ENCODE data around the gene TNFSF11.
"Not testable (repeated sequence)": the region's sequence is repeated elsewhere in the genome, so short reads cannot be mapped to it uniquely, and the experiment has no call there.

Gene TNFSF11

DNA sequence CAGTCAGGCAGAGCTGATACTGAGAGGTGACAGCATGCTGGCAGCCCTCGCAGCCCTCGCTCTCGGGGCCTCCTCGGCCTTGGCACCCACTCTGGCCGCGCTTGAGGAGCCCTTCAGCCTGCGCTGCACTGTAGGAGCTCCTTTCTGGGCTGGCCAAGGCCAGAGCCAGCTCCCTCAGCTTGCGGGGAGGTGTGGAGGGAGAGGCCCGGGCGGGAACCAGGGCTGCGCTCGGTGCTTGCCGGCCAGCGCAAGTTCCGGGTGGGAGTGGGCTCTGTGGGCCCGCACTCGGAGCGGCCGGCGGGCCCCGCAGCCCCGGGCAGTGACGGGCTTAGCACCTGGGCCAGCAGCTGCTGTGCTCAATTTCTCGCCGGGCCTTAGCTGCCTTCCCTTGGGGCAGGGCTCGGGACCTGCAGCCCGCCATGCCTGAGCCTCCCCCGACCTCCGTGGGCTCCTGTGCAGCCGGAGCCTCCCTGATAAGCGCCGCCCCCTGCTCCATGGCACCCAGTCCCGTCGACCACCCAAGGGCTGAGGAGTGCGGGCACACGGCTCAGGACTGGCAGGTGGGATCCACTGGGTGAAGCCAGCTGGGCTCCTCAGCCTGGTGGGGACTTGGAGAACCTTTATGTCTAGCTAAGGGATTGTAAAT, 14.3 kb upstream of the TNFSF11 start:
- not testable (repeated sequence) for H3K27ac ChIP-seq (ENCODE audit: low read depth, low read length); H3K27me3 ChIP-seq (ENCODE audit: control insufficient read depth in 1 of 2, insufficient read depth in 2 of 2, low read length in 2 of 2); H3K36me3 ChIP-seq (ENCODE audit: control insufficient read depth in 1 of 2, insufficient read depth in 2 of 2, low read length in 2 of 2); H3K4me1 ChIP-seq (ENCODE audit: control insufficient read depth in 1 of 2, insufficient read depth in 2 of 2, low read length in 2 of 2); H3K9me3 ChIP-seq (ENCODE audit: control insufficient read depth in 1 of 2, low read length in 2 of 2); H3K9ac ChIP-seq (ENCODE audit: low read depth in 1 of 2, low read length in 2 of 2); H3K4me3 ChIP-seq (ENCODE audit: low read depth in 1 of 2, low read length in 2 of 2)

GRCh38 chr13:42560320-42560719, 13.6 kb upstream of the TNFSF11 start:
- H3K4me3 ChIP-seq (ENCODE audit: low read depth in 1 of 2, low read length in 2 of 2); H3K9ac ChIP-seq (ENCODE audit: low read depth in 1 of 2, low read length in 2 of 2); H3K27ac ChIP-seq (ENCODE audit: low read depth, low read length); H3K27me3 ChIP-seq (ENCODE audit: control insufficient read depth in 1 of 2, insufficient read depth in 2 of 2, low read length in 2 of 2); H3K4me1 ChIP-seq (ENCODE audit: control insufficient read depth in 1 of 2, insufficient read depth in 2 of 2, low read length in 2 of 2); H3K9me3 ChIP-seq (ENCODE audit: control insufficient read depth in 1 of 2, low read length in 2 of 2); H3K36me3 ChIP-seq (ENCODE audit: control insufficient read depth in 1 of 2, insufficient read depth in 2 of 2, low read length in 2 of 2): not testable (repeated sequence)

- no peak overlapping the region for H3K27ac ChIP-seq (ENCODE audit: low read depth, low read length)
- no peak overlapping the region for H3K9ac ChIP-seq (ENCODE audit: low read depth in 1 of 2, low read length in 2 of 2)
- no peaks in the 10 kb centered on the region for H3K4me1 ChIP-seq (ENCODE audit: control insufficient read depth in 1 of 2, insufficient read depth in 2 of 2, low read length in 2 of 2)
- no peaks in the 10 kb centered on the region for H3K9me3 ChIP-seq (ENCODE audit: control insufficient read depth in 1 of 2, low read length in 2 of 2)
- no peak overlapping the region for H3K4me3 ChIP-seq (ENCODE audit: low read depth in 1 of 2, low read length in 2 of 2)
- no peaks in the 10 kb centered on the region for H3K36me3 ChIP-seq (ENCODE audit: control insufficient read depth in 1 of 2, insufficient read depth in 2 of 2, low read length in 2 of 2)
- H3K27me3 ChIP-seq (ENCODE audit: control insufficient read depth in 1 of 2, insufficient read depth in 2 of 2, low read length in 2 of 2) = no peaks in the 10 kb centered on the region
Measured at GRCh38 chr13:42561752-42562467, 12.0 kb upstream of the TNFSF11 start.

GRCh38 chr13:42567906-42568305, 6.0 kb upstream of the TNFSF11 start:
- no peaks in the 10 kb centered on the region for H3K4me1 ChIP-seq (ENCODE audit: control insufficient read depth in 1 of 2, insufficient read depth in 2 of 2, low read length in 2 of 2)
- H3K9me3 ChIP-seq (ENCODE audit: control insufficient read depth in 1 of 2, low read length in 2 of 2) = no peaks in the 10 kb centered on the region
- H3K36me3 ChIP-seq (ENCODE audit: control insufficient read depth in 1 of 2, insufficient read depth in 2 of 2, low read length in 2 of 2) = no peaks in the 10 kb centered on the region
- peaks cover 0 to 4% of the 10 kb centered on the region in 2 donors for H3K27me3 ChIP-seq (ENCODE audit: control insufficient read depth in 1 of 2, insufficient read depth in 2 of 2, low read length in 2 of 2)
- no peak overlapping the region for H3K4me3 ChIP-seq (ENCODE audit: low read depth in 1 of 2, low read length in 2 of 2)
- H3K9ac ChIP-seq (ENCODE audit: low read depth in 1 of 2, low read length in 2 of 2) = no peak overlapping the region
- no peak overlapping the region for H3K27ac ChIP-seq (ENCODE audit: low read depth, low read length)

DNA sequence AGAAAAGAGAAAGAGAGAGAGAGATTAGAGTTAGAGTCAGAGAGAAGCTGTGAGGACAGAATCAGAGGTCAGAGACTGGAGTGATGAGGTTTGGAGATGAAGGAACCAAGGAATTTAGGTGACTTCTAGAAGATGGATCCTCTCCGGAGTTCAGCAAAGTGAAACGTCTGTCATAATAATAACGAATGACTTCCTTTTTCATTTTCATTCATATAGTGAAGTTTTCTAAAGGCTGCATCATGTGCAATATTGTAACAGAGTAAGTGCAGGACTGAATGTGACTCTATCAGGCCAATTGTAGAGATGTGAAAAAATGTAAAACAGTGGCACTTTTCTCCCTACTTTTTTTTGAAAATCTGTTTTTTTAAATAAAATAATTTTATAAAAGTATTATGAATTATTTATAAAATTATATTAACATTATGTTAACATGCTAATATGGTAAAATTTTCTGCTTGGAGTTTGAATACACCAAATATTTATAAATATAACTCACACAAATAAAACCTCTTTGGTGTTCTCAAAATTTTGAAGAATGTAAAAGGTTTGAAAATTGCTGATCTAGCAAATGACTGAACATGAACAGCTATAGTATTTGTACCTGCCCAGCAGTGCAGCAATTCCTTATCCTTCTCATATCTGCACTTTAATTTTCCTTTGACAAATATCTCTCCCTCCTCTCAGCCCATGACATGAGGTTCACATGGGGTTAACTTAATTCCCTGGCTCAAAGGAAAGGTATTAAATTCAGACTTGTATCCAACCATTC, 4.2 kb upstream of the TNFSF11 start:
- Histone ChIP-seq H3K4me1 (ENCODE audit: control insufficient read depth in 1 of 2, insufficient read depth in 2 of 2, low read length in 2 of 2) (peaks cover 0 to 2% of the 10 kb centered on the region in 2 donors), H3K4me3 (ENCODE audit: low read depth in 1 of 2, low read length in 2 of 2) (no peak overlapping the region), H3K36me3 (ENCODE audit: control insufficient read depth in 1 of 2, insufficient read depth in 2 of 2, low read length in 2 of 2) (no peaks in the 10 kb centered on the region), H3K27me3 (ENCODE audit: control insufficient read depth in 1 of 2, insufficient read depth in 2 of 2, low read length in 2 of 2) (peaks cover 11 to 19% of the 10 kb centered on the region in 2 donors), H3K9ac (ENCODE audit: low read depth in 1 of 2, low read length in 2 of 2) (no peak overlapping the region), H3K27ac (ENCODE audit: low read depth, low read length) (no peak overlapping the region), H3K9me3 (ENCODE audit: control insufficient read depth in 1 of 2, low read length in 2 of 2) (no peaks in the 10 kb centered on the region)

- Histone ChIP-seq H3K4me3 (ENCODE audit: low read depth in 1 of 2, low read length in 2 of 2) (no peak overlapping the region), H3K27me3 (ENCODE audit: control insufficient read depth in 1 of 2, insufficient read depth in 2 of 2, low read length in 2 of 2) (peaks cover 18 to 39% of the 10 kb centered on the region in 2 donors), H3K9ac (ENCODE audit: low read depth in 1 of 2, low read length in 2 of 2) (no peak overlapping the region), H3K27ac (ENCODE audit: low read depth, low read length) (no peak overlapping the region), H3K36me3 (ENCODE audit: control insufficient read depth in 1 of 2, insufficient read depth in 2 of 2, low read length in 2 of 2) (no peaks in the 10 kb centered on the region), H3K4me1 (ENCODE audit: control insufficient read depth in 1 of 2, insufficient read depth in 2 of 2, low read length in 2 of 2) (peaks cover 0 to 7% of the 10 kb centered on the region in 2 donors), H3K9me3 (ENCODE audit: control insufficient read depth in 1 of 2, low read length in 2 of 2) (no peaks in the 10 kb centered on the region)
Measured at GRCh38 chr13:42571895-42572294, 2.1 kb upstream of the TNFSF11 start.

DNA sequence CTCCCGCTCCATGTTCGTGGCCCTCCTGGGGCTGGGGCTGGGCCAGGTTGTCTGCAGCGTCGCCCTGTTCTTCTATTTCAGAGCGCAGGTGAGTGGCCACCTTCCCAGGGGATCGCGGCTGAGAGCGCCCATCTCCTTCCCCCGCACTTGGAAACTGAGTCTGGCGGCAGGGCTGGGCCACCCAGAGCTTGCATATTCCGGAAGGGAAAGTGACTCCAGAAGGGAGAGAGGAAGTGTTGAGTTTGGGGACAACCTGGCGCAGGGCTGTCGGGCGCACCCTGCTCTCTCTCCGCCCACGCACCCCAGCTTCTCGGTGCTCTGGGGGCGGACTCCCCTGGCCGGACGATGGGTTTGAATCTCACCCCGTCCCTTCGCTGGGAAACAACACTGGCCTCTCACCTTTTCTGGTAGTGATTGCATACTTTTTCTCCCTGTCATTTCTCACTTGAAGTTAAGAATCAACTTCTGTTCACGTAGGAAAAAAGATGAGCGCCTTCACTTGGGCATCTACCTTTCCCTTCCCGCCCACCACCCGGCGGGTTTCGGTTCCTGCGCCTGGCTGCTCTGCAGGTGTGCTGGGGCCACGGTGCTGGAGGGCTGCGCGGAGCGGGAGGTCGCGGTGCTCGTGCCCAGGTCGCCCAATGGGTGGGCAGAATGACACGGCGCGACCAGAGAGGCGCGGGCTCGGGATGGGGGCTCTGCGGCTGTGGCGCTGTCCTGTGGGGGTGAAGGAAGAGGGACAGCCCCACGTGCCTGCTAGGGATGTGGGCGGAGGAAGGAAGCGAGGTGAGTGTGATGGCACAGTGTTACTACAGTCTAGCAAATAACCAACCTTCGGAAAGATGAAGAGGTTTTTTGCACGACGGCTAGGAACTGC, 721 bp downstream of the TNFSF11 start:
- peaks cover 0 to 7% of the 10 kb centered on the region in 2 donors for H3K4me1 ChIP-seq (ENCODE audit: control insufficient read depth in 1 of 2, insufficient read depth in 2 of 2, low read length in 2 of 2)
- no peaks in the 10 kb centered on the region for H3K9me3 ChIP-seq (ENCODE audit: control insufficient read depth in 1 of 2, low read length in 2 of 2)
- no peak overlapping the region for H3K27ac ChIP-seq (ENCODE audit: low read depth, low read length)
- no peak overlapping the region for H3K9ac ChIP-seq (ENCODE audit: low read depth in 1 of 2, low read length in 2 of 2)
- peaks cover 18 to 39% of the 10 kb centered on the region in 2 donors for H3K27me3 ChIP-seq (ENCODE audit: control insufficient read depth in 1 of 2, insufficient read depth in 2 of 2, low read length in 2 of 2)
- H3K36me3 ChIP-seq (ENCODE audit: control insufficient read depth in 1 of 2, insufficient read depth in 2 of 2, low read length in 2 of 2) = no peaks in the 10 kb centered on the region
- H3K4me3 ChIP-seq (ENCODE audit: low read depth in 1 of 2, low read length in 2 of 2) = peak overlapping the region; percentile 48 to 57

GRCh38 chr13:42575938-42576337, 2.0 kb downstream of the TNFSF11 start:
- Histone ChIP-seq H3K4me1 (ENCODE audit: control insufficient read depth in 1 of 2, insufficient read depth in 2 of 2, low read length in 2 of 2) (peaks cover 0 to 7% of the 10 kb centered on the region in 2 donors), H3K9ac (ENCODE audit: low read depth in 1 of 2, low read length in 2 of 2) (no peak overlapping the region), H3K36me3 (ENCODE audit: control insufficient read depth in 1 of 2, insufficient read depth in 2 of 2, low read length in 2 of 2) (no peaks in the 10 kb centered on the region), H3K27ac (ENCODE audit: low read depth, low read length) (no peak overlapping the region), H3K9me3 (ENCODE audit: control insufficient read depth in 1 of 2, low read length in 2 of 2) (no peaks in the 10 kb centered on the region), H3K4me3 (ENCODE audit: low read depth in 1 of 2, low read length in 2 of 2) (no peak overlapping the region), H3K27me3 (ENCODE audit: control insufficient read depth in 1 of 2, insufficient read depth in 2 of 2, low read length in 2 of 2) (peaks cover 18 to 39% of the 10 kb centered on the region in 2 donors)

GRCh38 chr13:42577538-42577937, 3.6 kb downstream of the TNFSF11 start:
- Histone ChIP-seq H3K27ac (ENCODE audit: low read depth, low read length) (no peak overlapping the region), H3K4me1 (ENCODE audit: control insufficient read depth in 1 of 2, insufficient read depth in 2 of 2, low read length in 2 of 2) (peaks cover 0 to 7% of the 10 kb centered on the region in 2 donors), H3K36me3 (ENCODE audit: control insufficient read depth in 1 of 2, insufficient read depth in 2 of 2, low read length in 2 of 2) (no peaks in the 10 kb centered on the region), H3K27me3 (ENCODE audit: control insufficient read depth in 1 of 2, insufficient read depth in 2 of 2, low read length in 2 of 2) (peaks cover 18 to 35% of the 10 kb centered on the region in 2 donors), H3K9ac (ENCODE audit: low read depth in 1 of 2, low read length in 2 of 2) (no peak overlapping the region), H3K4me3 (ENCODE audit: low read depth in 1 of 2, low read length in 2 of 2) (no peak overlapping the region), H3K9me3 (ENCODE audit: control insufficient read depth in 1 of 2, low read length in 2 of 2) (no peaks in the 10 kb centered on the region)
